ENCODE data around the gene TBXAS1. TPM values are rescaled to one million over a fixed set of nuclear protein-coding genes. Genes with fewer than 3 reads are reported as not detected.

TBXAS1 gene
- total RNA-seq, 1 experiment from 2014 or later, result 2.3 TPM

GRCh38 chr7:140067052-140067451, 238.0 kb downstream of the TBXAS1 start (continued):
- TF ChIP-seq ZNF425 (CRISPR knock-in tag; conservative IDR thresholded peaks at IDR 0.05), result no peak
- TF ChIP-seq JAZF1 (CRISPR knock-in tag; IDR thresholded peaks at IDR 0.05), result no peak
- no peak for TF ChIP-seq IRF1 (CRISPR knock-in tag; IDR thresholded peaks at IDR 0.05)
- TF ChIP-seq ZNF232 (CRISPR knock-in tag; IDR thresholded peaks at IDR 0.05), result no peak
- no peak for TF ChIP-seq HMGA2 (CRISPR knock-in tag; IDR thresholded peaks at IDR 0.05)
- no peak for TF ChIP-seq MLX (CRISPR knock-in tag; IDR thresholded peaks at IDR 0.05)
- TF ChIP-seq CBFB (CRISPR knock-in tag; IDR thresholded peaks at IDR 0.05; ENCODE audit: low read depth), result no peak
- no peak for TF ChIP-seq PRDM15 (CRISPR knock-in tag; IDR thresholded peaks at IDR 0.05)

- Mint-ChIP-seq H3K4me3 (no peak overlapping the region), H3K27ac (no peak overlapping the region), H3K27me3 (ENCODE audit: low read depth) (peaks cover 21% of the 10 kb centered on the region), H3K4me1 (peaks cover 7% of the 10 kb centered on the region; the same call in 1 of the 2 replicates), H3K36me3 (peaks cover 14% of the 10 kb centered on the region), H3K9me3 (peaks cover 28% of the 10 kb centered on the region)
- ChIA-PET CTCF (no interaction called here), POLR2A (no interaction called here)
- ATAC-seq (no peak), DNase-seq (ENCODE audit: low spot score) (no peak)
- no peak for TF ChIP-seq NR3C1 (CRISPR knock-in tag; conservative IDR thresholded peaks at IDR 0.05; ENCODE audit: low read depth)
- no peak for TF ChIP-seq NFE2L1 (CRISPR knock-in tag; IDR thresholded peaks at IDR 0.05)
- no peak for TF ChIP-seq EMX1 (CRISPR knock-in tag; IDR thresholded peaks at IDR 0.05)
- no peak for TF ChIP-seq ZNF532 (CRISPR knock-in tag; IDR thresholded peaks at IDR 0.05; ENCODE audit: borderline replicate concordance)
- no peak for TF ChIP-seq HMGXB4 (CRISPR knock-in tag; IDR thresholded peaks at IDR 0.05)
- TF ChIP-seq SMAD3 (CRISPR knock-in tag; IDR thresholded peaks at IDR 0.05; ENCODE audit: borderline replicate concordance), result no peak
These were observed 239.0 kb downstream of the TBXAS1 start for GRCh38 chr7:140068033-140068432.

Measured in WTC11 (cell line).